ENCODE data around the gene DNASE1.
"Not testable (repeated sequence)": the region's sequence is repeated elsewhere in the genome, so short reads cannot be mapped to it uniquely, and the experiment has no call there.

Gene DNASE1, protein sequence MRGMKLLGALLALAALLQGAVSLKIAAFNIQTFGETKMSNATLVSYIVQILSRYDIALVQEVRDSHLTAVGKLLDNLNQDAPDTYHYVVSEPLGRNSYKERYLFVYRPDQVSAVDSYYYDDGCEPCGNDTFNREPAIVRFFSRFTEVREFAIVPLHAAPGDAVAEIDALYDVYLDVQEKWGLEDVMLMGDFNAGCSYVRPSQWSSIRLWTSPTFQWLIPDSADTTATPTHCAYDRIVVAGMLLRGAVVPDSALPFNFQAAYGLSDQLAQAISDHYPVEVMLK

DNA sequence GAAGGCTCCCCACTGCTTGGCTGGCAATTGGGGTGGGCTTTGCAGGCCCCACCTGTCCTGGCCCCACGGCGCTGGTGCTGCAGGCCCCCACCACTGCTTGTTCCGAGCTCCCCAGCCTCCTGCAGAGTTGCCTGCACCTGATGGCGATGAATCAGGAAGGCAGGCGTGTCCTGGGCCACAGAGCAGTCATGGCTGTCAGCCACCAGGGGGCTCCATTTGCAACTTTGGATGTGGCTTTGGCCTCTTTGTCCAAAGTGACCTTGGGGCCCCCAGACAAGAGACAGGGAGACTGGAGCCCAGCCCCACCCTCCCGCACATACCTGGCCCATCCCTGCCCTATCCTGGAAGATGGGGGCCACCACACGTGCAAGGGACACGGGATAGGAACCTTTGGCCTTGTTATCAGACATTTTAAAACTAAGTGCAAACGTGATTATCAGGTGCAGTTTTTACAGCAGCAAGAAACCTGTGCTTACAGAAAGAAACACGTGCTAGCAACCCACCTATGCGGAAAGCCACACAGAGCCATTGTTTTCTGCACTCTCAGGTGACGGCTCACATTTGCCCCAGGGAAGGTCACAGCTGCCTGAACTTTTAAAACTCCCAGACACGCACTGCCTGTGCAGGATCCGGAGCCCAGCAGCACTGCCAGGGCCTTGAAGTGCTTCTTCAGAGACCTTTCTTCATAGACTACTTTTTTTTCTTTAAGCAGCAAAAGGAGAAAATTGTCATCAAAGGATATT, at the start of gene DNASE1:
Gene DNASE1, plus strand, starts transcription at position 443 of the 743 bp plus-strand sequence. CDS start 683 bp downstream, outside the sequence.
- peak; percentile 29 to 39 for DNase-seq (ENCODE audit: low read depth in 2 of 2)

DNA sequence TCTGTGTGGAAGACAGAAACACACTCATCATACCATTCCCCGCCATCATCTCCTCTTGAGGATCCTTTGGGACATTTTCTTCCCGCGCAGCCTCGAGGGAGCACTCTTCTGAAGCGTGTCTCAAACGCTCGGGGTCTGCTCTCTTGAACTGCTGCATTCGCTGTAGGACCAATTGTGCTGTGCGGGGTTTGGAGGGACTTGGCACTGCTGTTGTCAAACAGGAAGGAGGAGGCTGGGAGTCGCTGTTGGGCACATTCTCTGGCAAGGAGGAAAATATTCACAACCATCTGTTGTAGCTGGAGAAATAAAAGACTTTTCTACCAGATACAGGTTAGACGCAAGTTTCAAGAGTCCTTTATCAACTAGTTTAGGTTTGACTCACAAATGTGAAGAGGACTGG, 48.0 kb upstream of the DNASE1 start:
- no peak for DNase-seq (ENCODE audit: low read depth in 2 of 2)

DNA sequence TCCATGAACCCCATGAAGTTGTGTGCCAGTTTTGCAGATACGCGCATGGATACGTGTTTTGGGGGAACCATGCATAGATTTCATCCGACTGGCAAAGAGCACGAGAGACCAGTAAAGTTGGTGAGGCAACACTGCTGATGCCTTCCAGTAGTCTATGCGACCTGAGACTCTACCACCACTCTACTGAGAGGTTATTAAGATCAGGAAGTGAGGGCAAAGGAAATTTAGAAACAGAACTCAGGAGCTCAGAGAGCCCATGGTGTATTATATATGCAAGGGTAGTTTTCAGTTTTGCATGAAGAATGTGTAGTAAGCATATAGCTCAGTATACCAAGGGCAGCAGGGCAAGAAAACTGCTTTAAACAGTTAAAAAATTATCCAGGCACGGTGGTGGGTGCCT, 47.3 kb upstream of the DNASE1 start:
- no peak for DNase-seq (ENCODE audit: low read depth in 2 of 2)

DNA sequence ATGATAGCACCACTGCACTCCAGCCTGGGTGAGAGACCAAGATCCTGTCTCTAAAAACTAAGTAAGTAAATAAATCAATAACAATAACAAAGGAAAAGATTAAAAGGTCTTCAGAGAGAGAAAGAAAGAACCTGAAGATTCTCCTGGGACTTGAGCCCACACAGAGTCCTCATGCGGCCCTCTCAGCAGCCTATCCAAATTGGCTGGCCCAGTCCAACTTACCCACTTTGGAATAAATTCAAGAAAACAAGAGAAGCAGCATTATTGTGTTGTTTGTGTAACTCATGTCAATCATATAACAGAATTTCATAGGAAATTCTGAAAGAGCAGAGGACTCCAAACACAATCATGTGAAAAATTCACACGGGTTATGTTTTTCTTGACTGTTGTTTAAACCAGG, 46.9 kb upstream of the DNASE1 start:
- no peak for DNase-seq (ENCODE audit: low read depth in 2 of 2)

DNA sequence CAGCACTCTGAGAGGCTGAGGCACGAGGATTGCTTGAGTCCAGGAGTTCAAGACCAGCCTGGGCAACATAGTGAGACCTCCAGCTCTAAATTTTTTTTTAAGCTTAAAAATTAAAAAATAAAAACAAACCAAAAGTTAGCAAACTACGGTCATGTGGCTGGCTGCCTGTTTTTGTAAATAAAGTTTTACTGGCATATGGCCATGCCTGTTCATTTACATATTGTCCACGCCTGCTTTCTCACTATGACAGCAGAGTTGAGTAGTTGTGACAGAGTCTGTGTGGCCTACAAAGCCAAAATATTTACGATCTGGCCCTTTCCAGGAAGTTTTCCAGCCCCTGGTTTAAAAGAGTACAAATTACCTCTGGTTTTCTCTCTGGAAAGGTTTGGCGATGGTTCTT, 46.4 kb upstream of the DNASE1 start:
- DNase-seq (ENCODE audit: low read depth in 2 of 2), result no peak

DNA sequence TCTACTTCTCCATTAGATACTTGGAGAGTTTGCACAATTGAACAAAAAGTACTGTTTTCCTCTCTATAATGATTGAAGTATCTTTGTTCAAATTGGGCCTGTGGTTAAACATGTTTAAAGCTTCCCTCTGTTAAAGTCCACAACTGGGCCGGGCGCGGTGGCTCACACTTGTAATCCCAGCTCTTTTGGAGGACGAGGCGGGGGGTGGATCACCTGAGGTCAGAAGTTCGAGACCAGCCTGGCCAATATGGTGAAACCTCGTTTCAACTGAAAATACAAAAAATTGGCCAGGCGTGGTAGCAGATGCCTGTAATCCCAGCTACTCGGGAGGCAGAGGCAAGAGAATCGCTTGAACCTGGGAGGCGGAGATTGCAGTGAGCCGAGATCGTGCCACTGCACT, 45.5 kb upstream of the DNASE1 start:
- DNase-seq (ENCODE audit: low read depth in 2 of 2), result not testable (repeated sequence)

DNA sequence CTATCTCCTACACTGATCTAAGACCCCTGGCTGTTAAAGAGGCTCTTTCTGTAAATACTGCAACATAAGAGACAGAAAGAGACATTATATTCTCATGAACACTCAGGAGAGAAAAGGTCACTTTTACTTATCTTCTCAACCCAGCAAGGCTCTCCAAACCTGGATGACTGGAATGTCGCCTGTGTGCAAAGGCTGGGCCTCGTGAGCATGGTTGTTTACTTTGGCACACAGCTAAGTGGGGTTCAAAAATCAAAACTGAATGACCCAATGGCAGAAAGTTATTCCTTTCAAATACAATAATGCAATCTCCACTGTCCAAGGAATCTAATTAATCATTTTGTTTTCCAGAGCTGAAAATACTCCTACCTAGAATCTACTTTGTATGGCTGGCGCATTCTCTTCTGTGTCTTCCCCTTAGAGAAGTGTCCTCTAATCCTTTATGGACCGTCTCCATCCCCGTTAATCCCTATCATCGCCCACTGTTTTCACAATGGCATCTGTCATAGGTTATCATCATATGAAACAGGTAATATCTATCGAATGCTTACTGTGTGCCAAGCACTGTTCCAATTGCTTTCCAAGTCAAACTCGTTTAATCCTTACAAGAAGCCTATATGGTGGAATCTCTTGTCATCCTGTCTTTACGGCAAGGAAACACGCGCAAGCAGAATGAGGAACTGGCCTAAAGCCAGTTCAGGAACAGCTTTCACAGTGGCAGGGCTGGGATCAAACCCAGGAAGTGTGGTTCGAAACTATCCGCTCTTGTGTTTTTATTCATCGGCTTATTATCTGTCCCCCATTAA, 44.4 kb upstream of the DNASE1 start:
- no peak for DNase-seq (ENCODE audit: low read depth in 2 of 2)

DNA sequence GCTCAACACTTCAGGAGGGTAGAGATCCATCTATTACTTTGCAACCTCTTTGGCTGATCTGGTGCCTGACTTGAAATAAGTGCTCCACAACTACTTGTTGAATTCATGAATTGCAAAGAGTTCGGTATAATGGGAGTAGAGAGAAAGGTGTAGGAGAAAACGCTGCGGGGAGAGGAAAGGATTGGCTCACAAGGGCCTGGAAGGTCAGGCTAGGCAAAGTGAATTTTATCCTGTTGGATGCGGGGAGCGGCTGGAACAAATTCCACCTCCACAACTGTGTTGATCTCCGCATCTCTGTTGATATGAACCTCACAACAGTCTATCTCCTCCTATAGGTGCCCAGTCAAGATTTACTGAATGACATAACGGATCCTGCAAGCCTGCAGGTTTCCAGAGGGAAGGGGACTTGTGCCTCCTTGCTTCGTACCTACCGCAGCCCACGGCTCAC, 43.8 kb upstream of the DNASE1 start:
- no peak for DNase-seq (ENCODE audit: low read depth in 2 of 2)

DNA sequence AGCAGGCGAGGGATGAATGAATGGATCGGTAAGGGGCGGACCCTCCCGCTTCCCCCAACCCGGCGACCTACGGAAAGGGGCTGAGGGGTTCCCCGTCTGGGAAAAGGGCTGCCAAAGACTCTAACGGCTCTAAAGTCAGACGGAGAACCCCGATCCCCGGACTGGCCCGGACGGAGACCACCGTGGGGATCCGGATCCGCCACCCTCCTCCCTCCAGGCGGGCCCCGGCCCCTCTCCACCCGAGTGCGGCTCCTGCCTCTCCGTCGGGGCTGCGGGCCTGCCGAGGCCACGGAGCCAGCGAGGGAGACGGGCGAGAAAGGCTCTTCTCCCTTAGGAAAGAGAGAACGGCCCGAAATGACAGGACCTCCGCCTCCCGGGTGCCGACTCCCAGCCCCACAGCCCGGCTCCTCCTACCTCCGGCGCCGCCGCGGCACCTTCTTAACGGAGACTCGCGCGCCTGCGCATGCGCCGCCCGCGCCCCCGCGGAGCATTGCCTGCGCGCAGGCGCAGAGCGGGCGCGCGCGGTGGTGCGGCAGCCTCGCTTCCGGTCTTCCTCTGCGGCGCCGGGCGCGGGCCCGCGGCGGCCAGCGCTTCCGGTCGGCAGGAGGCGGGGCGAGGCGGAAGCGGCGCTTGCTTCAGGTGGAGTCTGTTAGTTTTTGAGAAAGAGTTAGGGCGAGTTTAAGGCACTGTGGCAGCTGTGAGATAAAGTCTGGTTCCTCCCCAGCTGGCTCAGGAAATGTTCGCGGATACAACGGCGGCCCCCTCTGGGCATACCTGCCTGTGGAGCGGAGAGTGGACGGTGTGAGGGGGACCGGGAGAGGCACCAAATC, 43.1 kb upstream of the DNASE1 start, which contains the start of gene SLX4:
Gene SLX4, minus strand, starts transcription at position 461 of the 830 bp plus-strand sequence. CDS start 2,642 bp downstream, outside the sequence.
- DNase-seq (ENCODE audit: low read depth in 2 of 2), result peak; percentile 83 to 89

DNA sequence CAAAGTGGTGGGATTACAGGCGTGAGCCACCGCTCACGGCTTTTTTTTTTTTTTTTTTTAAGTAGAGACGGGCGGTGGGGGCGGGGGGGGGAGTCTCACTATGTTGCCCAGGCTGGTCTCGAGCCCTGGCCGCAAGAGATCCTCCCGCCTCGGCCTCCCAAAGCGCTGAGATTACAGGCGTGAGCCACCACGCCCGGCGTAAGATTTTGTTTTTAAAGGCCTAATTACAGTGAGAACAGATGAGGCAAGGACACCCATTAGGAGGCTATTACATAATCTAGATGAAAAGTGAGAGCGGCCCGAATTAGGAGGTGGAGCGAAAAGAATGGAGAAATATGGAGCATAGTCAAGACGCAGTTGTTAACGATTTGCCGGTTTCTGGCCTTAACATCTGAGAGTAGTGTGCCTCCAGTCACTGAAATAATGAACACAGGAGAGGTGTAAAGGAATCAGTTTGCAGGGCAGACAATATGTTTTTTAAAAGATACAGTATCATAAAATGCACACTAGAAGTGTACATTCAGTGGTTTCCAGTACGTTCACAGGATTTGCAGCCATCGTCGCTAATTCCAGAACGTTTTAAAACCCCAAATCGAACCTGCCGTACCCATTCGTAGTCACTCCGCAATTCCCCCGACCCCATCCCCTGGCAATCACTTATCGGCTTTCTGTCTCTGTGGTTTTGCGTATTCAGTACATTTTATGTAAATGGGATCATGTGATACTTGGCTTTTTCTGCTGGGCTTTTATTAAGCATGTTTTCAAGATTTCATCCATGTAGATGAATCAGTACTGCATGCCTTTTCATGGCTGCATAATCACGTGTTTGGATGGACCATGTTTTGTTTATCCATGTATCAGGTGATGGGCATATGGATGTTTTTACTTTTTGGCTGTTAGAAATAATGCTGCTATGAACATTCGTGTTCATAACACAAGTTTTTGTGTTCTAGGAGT, 41.7 kb upstream of the DNASE1 start:
- no peak for DNase-seq (ENCODE audit: low read depth in 2 of 2)

DNA sequence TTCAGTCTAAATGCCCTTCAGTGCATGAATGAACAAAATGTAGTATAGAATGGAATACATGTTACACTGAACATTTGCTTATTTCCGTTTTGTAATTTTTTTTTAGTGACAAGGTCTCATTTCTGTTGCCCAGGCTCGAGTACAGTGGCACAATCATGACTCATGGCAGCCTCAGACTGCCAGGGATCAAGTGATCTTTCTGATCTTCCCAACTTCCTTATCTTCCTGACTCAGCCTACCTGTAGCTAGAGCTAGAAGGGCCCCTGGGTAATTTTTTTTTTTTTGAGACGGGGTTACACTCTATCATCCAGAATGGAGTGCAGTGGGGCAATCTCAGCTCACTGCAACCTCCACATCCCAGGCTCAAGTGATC, 35.7 kb upstream of the DNASE1 start:
- no peak for DNase-seq (ENCODE audit: low read depth in 2 of 2)

DNA sequence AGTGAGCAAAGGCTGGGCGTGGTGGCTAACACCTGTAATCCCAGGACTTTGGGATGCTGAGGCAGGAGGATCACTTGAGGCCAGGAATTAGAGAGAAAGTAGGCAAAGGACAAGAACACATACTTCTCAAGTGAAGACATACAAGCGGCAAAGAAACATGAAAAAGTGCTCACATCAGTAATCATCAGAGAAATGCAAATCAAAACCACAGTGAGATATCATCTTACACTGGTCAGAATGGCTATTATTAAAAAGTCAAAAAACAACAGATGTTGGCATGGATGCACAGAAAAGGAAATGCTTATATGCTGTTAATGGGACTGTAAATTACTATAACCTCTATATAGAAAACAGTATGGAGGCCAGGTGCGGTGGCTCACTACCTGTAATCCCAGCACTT, 30.8 kb upstream of the DNASE1 start:
- no peak for DNase-seq (ENCODE audit: low read depth in 2 of 2)

DNA sequence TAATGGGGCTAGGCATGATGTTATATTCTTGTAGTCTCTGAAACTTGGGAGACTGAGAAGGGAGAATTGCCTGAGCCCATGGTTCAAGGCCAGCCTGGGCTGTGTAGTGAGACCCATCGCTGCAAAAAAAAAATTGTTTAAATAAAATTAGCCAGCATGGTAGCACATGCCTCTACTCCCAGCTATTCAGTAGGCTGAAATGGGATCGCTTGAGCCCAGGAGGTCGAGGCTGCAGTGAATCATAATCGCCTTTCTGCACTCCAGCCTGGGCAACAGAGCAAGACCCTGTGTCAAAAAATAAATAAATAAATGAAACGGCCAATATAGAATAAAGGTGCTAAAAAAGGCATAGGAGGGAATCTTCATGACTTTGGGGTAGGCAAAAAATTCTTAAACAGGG, 29.2 kb upstream of the DNASE1 start:
- DNase-seq (ENCODE audit: low read depth in 2 of 2), result no peak

DNA sequence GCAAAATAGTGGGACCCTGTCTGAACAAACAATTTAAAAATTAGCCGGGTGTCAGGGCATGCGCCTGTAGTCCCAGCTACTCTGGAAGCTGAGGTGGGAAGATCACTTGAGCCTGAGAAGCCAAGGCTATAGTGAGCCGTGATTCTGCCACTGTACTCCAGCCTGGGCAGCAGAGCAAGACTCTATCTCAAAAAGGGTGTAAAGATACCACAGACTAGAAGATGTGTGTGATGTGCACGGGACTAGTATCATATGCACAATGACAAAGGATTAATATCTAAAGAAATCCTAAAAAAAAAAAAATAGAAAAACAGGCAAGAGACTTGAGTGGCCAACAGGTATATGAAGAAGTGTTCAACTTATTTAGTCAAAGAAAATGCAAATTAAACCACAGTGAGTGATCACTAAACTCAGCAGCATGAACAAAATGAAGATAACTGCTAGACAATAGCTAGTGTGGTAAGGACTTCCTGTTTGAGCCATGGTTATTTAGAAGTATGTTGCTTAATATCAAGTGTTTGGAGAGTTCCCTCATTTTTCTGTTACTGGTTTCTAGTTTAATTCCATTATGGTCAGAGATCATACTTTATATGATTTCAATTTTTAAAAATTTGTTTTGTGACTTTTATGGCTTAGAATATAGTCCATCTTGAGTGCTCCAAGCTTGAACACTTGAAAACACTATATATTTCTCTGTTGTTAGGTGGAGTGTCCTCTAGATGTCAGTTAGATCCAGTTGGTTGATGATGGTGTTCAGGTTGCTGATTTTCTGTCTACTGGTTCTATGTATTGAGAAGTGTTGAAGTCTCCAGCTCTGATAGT, 28.4 kb upstream of the DNASE1 start:
- DNase-seq (ENCODE audit: low read depth in 2 of 2), result no peak

DNA sequence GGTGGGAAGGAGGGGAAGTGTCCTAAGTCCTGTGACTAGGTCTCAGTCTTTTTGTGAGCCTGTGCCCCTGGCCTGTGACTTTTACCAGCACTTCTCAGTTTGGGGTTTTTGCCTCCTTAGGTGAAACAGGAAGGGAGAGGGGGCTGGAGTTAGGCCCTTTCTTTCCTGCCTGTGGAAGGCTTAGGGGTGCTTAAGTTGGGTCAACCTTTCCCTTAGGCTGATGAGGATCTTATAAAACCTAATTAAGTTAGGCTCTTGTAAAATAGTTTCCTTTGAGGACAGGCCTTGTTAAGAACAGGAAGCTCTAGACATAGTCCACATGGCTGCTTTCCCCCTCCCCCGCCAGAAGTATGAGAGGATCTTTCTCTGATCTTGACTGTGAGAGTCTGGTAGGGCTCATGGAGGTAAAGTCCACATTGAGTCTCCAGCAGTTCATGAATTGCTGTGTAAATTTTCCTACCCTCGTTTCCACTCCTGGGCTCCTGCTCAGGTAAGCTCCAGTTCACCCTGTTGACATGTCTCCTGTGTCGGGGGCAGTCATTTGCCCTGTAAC, 17.0 kb upstream of the DNASE1 start:
- DNase-seq (ENCODE audit: low read depth in 2 of 2), result no peak

DNA sequence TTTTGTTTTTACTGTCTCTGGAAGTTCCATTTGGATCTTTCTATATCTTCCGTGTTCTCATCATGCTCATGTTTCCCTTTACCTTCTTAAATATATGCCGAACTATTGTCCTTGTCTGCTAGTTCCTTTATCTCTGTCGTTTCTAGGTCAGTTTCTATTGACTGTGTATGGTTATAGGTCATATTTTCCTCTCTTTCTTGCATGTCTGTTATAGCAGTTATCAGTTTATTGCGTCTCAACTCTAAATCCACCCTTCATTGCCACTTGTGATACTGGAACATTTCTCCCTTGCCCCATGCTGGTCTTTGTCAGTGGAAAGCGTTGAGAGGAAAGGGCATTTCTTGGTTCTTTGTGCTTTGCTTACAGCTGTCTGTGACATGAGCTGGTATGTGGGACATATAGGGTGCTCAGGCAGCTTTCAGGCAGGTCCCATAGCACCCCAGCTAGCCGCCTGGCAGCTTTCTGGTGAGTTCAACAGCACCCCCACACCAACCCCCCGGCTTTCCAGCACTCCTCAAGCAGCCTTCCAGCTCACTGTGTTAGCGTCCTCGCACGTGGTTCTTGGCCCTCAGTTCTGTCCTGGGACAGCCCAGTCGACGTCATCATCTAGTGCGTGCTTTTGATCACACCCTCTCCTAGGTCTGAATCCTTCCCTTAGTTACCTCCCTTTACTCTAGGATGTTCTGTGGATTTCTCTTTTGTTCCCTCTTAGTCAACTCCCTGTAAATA, 15.4 kb upstream of the DNASE1 start:
- no peak for DNase-seq (ENCODE audit: low read depth in 2 of 2)

DNA sequence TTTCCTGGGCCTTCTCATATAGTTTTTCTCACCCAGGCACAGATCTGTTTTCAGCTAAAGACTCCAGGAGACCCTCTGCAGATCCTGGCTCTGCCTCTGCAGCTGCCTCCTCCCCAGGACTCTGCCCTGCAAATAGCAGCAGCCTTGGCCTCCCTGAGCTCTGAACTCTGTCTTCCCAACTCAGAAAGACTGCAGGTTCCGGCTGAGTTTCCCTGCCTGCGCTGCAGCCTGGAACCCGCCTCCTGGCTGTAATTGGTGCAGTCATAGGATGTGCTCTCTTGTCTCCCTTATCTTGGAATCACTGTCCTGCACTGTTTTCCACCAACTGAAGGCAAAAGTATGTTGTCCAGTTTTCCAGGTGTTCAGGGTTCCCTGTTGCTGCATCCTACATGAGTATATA, 14.3 kb upstream of the DNASE1 start:
- DNase-seq (ENCODE audit: low read depth in 2 of 2), result no peak

Measured in stimulated activated CD8-positive, alpha-beta memory T cell treated with anti-CD3 and anti-CD28 coated beads, Interleukin-2, amount 100 ng/mL, for 48 hours (primary cell).